Measurements from ENCODE around the gene C2orf69.

DNA sequence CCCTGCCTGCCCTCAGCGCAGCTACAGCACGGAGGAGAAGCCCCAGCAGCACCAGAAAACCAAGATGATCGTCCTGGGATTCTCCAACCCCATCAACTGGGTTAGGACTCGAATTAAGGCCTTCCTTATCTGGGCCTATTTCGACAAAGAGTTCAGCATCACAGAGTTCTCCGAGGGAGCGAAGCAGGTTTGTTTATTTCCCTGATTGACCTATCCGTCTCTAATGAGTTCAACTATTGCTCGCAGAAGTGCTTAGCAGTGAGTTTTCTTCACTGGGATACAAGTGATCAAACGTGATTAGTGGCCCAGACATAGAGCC lies 44.9 kb downstream of the C2orf69 start:
- TF ChIP-seq, protein P1, sequence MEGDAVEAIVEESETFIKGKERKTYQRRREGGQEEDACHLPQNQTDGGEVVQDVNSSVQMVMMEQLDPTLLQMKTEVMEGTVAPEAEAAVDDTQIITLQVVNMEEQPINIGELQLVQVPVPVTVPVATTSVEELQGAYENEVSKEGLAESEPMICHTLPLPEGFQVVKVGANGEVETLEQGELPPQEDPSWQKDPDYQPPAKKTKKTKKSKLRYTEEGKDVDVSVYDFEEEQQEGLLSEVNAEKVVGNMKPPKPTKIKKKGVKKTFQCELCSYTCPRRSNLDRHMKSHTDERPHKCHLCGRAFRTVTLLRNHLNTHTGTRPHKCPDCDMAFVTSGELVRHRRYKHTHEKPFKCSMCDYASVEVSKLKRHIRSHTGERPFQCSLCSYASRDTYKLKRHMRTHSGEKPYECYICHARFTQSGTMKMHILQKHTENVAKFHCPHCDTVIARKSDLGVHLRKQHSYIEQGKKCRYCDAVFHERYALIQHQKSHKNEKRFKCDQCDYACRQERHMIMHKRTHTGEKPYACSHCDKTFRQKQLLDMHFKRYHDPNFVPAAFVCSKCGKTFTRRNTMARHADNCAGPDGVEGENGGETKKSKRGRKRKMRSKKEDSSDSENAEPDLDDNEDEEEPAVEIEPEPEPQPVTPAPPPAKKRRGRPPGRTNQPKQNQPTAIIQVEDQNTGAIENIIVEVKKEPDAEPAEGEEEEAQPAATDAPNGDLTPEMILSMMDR (IDR thresholded peaks at IDR 0.05) = no peak
- TF ChIP-seq POLR2A (IDR thresholded peaks at IDR 0.05) = no peak
